ENCODE results near the gene TFF1.
A peak's percentile ranks its signal among the peaks of the same experiment; 100 is the strongest.

TFF1 gene

DNA sequence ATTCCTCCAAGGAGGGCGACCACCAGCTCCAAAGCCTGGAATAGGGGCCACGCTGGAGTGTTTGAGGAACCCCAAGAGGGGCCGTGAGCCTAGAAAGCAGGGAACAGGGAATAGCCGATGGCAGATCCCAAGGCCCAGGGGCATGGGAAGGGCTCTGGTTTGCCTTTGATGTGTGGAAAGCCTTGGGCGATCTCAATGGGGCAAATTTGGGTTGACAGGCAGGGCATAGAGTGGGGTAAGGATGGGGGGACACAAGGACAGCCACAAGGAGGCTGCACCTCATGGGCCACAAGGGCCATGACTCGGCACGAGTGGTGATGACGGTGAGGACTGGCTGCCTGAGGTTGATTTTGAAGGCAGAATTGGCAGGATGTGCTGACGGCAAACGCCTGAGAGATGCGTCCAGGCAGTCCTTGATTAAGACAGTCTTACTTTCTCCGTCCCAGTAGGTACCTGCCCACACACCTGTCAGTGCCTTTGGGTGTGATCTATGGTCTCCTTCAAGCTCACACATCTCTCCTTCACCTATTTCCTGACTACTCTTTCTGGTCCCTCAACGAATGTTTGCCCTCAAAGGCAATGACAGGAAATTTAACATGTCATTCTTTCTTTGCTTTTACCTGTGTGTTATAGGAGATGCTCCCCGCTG lies 31.5 kb upstream of the TFF1 start:
- DNase-seq: no peak

DNA sequence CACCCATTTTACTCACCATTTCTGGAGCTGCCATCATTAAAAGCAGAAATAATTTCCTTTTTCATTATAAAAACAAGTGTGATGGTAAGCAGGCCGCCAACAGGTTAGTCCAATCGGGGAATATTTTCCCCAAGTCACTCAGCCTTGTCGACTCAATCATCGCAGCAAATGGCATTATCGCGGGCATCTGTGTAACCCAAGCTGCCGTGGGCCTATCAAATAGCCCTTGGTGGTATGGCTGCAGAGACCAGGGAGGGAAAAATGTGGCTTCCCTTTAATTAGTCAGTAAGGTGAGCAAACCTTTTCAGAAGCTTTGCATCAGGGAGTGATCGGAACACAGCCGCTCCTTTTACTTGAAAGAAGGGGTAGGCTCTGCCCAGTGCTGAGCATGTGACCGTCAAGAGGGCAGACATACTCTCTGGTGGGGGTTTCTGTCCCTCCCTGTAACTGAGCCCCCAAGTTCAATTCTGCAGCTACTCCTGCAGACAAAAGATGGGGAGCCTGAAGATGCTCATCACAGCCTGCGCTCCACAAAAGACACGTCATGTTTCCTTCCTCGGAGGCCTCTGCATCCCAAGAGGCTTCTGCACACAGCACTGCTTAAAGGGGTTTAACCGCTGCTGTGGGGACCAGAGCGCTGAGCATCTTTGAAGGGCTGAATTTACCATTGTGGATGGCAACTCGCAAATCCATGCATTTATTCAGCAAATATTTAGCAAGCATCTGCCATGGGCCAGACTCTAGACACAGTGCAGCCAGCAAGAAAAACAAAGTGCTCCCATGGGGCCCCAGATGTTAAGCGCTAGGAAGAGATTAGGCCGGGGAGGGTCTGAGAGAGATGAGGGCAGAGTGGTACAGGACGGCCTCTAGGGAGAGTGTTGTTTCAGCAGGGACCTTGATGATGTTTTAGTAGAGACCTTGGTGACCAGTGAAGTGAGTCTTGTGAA lies 30.7 kb upstream of the TFF1 start:
- no peak for DNase-seq

DNA sequence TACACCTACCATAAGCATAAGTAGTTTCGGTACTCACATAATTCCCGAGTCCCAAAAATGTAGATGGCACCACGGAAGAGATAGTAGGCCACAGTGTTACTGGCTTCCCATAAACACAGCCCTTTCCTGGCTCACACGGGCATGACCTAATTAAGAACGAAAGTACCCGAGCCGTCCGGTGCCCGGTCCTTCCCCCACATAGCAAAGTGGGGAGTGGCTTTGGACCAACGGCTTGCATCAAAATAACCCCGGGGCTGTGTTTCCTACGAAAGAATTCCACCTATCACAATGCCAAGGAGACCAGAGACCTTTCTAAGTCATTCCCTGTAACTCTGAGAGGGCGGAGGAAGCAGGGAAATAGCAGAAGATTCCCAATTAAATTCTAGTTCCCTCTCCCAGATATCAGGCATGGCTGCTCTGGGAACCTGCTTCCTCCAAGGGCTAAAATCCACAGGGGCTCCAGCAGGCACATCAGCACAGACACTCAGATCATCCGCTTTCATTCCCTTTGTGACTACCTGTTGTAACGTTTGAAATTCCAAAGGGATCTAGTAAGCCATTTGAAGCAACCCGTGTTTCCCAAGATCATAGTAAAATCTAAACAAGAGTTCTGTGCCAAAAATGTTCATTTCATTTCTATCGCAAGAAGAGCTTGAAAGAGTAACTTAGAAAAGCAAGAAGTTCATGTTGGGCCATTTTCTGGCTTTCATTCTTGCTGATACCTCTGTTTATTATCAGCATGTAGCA lies 29.7 kb upstream of the TFF1 start, which contains the start of gene TMPRSS3:
Gene TMPRSS3, minus strand, starts transcription at position 148 of the 747 bp plus-strand sequence. CDS start 635 bp downstream, outside the sequence.
- no peak for DNase-seq

DNA sequence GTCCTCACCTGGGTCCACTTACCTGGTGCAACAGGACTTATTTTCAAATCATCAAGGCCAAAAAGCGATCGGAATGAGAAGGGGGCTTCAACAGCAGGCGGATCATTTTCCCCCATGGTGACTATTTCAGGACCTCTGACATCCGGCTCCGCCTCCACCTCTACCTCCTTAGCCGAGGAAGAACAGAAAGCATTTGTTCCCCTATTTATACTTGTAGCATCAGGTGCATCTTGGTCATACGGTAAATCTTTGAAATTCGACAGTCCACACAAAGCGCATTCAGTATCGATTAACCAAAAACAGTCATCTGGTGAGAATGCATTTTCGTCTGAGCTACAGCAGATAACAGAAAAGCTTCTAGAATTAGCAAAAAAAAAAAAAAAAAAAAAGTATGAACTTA lies 29.0 kb upstream of the TFF1 start:
- DNase-seq: no peak

DNA sequence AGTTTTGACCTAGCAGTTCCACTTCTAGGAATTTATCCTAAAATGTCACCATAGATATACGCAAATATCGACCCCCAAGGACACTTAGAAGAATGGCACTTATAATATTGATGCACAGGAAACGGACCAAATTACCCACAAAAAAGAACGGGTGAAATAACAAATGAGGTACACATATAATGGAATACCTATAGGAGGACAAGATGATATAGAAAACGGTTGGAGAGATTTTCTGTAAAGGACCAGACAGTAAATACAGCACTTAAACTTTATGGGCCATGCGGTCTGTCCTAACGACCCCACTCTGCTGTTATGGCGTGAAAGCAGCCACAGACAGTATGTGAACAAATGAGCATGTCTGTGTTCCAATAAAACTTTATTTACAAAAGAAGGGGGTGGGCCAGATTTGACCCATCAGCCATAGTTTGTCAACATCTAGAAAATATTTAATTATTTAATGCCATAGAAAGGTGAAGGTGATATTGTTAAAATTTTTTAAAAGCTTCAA lies 27.2 kb upstream of the TFF1 start:
- DNase-seq: no peak

DNA sequence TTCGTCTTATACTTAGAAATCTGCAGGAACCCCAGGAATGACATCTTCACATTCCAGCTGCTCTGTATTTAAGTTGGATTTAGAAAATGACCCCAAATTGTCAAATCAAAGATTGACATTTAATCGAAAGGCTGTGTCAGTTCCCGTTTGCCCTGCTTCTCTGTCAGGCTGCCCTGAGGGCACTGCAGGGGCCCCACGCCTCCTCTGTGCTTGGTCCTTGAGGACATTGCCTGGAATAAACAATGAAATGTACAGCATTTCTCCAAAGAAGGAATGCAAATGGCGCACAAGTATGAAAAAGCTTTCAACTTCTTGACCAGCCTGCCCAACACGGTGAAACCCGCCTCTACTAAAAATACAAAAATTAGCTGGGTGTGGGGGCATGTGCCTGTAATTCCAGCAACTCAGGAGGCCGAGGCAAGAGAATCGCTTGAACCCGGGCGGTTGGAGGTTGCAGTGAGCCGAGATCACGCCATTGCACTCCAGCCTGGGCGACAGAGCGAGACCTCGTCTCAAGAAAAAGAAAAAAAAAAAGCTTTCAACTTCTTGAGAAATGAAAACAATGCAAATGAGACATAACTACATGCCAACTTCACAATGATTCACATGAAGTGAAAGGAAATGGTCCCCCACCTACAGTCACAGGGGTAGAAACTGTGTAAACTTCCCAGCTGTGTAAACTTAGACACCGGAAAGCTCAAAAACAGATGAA lies 26.6 kb upstream of the TFF1 start:
- DNase-seq: no peak

DNA sequence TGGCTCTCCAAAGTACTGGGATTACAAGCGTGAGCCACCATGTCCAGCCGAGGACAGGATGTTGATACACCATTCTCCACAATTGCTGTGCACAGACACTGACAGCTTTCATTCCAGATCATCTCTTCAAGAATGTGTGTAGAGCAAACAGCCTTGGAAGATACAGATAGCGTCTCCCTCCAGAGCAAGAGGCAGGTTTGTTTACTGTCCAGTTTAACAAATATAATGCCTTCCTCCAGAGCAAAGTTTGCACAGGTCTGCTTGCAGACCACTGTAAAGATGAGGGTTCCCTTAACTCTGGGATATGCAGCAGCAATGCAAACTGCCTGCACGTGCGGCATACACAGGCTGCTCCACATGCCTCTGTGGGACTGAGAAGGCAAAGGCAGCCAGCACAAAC lies 25.0 kb upstream of the TFF1 start:
- DNase-seq: no peak

DNA sequence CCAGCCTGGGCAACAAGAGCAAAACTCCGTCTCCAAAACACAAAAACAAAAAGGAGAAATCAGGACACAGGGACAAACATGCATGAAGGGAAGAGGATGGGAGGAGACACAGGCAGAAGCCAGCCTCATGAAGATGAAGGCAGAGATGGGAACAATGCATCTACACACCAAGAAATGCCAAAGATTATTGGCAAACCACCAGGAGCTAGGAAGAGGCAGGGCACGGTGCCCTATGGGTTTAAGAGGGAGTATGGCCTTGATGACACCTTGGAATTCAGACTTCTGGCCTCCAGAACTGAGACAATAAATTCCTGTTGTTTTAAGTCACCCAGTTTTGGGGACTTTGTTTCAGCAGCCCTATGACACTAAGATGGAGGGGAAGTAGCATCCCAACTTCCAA lies 24.4 kb upstream of the TFF1 start:
- no peak for DNase-seq

DNA sequence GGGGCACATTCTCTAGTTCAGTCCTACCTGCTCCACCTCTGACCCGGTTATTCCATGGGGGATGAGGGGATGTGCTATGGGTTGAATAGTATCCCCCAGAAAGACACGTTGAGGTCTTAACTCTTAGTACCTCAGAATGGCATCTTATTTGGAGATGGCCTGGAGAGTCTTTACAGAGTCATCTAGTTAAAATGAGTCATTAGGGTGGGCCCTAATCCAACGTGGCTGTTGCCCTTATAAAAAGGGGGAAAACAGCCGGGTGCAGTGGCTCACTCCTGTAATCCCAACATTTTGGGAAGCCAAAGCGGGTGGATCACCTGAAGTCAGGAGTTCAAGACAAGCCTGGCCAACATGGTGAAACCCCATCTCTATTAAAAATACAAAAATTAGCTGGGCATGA lies 23.9 kb upstream of the TFF1 start:
- DNase-seq: no peak

DNA sequence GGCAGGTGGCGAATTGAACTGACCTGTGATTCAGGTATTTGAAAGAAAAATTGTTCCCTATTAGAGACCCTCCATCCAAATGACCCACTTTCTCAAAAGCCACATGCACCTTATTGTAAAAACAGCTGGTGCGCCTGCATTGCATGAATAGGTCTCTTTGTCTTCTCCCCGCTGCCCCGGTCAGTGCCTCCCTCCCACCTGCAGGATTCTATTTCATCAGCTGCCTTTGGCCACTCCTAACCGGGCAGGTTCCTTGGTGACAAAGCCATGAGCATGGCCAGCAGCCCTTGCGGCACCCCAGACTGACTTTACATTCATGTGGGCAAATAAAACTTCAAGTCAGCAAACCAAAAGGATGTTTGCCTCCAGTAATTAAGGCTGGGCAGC lies 23.1 kb upstream of the TFF1 start:
- DNase-seq: peak; percentile 71

DNA sequence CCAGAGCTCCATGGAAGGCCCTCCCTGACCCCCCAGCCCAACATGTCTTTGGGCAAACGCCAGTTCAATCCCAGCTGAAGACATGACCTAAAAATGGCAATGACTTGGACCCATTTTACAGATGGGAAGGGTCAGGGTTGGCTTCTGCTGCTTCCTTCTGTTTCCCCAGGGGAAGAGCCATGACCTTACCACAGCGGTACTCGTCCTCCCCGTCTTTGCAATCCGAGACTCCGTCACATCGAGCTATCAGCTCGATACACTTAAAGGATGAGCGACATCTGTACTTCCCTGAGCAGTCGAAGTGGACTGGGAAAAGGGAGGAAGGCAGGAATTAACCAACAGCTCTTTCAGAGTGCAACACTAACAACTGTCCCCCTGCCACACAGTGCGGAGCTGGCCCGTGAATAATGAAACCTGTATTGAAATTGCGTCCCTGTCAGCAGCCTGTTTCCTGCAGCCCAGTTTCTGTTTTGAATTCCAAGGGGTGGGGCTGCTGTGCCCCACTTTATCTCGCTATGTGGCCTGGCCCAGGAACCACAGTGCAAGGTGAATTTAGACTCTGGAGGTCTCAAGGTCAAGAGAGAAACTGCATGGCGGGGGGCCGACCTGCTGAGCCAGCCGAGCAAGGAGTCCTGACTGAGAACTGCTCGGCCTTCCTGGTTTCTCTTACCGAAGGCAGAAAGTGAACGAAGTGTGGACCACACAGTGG lies 22.6 kb upstream of the TFF1 start:
- DNase-seq: no peak

DNA sequence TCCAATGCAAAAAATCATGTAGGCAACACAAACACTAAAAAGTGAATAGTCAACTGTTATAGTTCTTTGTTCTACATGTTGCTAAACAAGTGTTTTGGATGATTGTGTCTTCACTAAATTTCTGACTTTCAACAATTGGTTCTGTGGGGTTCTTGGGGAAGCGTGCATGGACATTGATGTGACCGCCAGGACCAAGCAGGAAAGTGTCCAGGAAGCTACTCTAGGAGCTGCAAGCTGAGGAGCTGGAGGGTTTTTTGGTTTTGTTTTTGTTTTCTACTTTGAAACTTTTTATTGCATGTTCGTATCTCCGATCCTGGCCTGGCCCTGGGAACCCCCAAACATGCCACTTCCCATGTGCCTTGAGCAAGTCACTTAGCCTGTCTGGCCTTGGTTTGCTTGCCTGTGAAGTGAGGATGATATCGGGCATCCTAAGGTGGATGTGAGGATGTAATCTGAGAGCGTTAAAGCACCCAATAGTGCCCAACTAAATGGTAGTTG lies 21.6 kb upstream of the TFF1 start:
- no peak for DNase-seq

DNA sequence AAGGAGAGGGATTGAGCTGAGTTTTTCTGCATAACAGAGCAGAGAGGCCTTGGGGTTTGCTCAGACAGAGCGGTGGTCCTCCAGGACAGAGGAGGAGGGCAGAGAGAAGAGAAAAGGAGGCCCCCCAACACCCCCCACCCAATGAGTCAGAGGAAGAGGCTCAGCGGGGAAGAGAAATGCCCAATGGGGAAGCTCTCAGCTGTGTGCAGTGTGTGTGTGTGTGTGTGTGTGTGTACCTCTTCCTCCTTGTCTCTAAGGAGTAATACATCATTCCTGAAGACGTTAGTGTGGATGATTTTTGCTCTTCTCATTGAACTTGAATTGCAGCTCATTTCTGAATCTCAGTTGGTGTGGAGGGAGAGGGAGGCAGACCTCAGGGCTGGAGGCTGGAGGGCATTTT lies 20.8 kb upstream of the TFF1 start:
- no peak for DNase-seq

DNA sequence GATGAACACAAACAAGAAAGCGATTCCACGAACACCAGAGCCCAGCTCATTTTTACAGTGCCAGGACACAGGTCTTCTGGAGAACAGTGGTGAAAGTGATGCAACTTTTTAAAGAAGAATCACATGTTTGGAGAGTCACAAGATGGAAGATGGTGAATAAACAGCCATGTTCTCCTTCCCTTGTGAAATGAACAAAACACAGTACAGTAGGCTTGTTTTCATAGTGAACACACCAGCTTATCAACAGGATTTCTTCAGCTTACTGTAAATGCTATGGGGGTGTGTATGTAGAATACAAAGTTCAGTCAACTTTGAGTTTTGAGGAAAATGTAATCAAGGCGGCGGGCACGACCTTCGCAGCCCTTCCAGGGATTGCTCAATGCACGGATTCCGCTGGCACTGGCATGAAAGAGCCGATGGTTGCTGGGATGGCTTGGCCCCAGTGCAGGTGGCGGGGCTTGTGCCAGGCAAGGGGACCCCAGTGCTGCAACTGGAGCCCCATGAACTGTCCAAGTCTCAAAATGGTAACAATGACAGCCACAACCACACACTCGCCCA lies 19.8 kb upstream of the TFF1 start:
- no peak for DNase-seq

DNA sequence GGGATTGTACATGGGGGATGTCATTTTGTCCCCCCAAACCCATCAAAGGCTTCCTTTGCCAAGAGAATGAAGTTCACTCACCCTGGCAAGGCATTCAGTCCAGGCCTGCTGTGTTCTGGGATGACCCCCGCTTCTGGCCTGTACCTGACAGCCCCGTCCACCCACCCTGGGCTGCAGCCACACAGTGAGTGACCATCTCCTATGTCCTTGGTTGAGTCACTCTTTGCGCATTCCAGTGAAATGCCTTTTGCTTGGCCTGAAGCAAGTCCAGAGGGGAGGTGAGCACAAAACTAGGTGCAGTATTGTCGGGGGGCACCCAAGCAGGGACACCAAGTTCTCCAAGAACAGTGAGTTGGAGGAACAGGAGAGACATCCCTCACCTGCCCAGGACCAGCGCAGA lies 19.3 kb upstream of the TFF1 start:
- no peak for DNase-seq

DNA sequence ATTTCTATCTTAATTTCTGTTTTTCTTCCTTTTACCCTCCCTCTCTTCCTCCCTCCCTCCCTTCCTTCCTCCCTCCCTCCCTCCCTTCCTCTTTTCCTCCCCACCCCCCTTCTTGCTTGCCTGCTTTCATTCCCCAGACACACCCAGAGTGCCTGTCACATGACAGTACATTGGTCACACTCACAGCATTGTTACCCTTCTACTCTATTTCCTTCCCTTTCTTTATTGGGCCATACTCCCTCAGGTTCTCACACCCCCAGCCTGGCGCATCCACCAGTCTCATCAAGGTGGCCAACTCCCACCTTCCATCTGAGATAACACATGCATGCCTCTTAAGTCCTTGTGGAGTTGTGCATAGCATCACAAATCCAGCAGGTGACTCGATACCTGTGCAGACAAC lies 18.7 kb upstream of the TFF1 start:
- no peak for DNase-seq

DNA sequence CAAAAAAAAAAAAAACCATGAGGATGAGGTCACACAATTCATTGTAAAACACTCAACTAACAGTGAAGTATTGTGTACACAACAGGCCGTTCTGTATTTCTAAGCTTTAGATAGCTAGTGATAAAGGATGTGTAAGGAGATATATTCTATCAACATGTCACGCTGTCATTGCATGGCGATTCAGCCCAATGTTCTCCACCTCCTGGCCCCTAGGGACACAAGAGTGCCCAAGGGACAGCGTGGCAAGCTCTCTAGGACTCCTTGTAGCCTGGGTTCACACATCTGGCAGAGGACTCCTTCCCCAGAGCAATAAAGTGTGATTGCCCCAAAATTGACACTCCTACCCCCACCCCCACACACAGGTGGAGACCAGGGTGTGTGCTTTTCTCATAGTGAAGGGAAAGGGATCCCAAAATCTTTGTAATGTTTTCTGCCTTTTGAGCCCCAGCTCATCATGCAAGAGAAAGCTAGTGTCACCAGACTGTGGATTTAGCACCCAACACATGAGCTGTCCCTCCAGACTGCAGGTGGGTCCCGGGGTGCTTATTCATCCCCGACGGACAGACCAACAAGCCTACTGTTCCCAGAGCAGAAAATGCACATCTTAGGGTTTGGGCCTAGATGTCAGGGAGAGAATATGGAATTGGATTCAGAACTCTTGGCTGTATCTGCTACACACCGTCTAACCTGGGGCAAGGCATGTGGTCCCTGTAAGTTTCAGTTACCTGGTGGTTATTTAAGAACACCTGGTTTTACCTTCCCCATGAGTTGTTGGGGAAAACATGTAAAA lies 18.0 kb upstream of the TFF1 start:
- no peak for DNase-seq

DNA sequence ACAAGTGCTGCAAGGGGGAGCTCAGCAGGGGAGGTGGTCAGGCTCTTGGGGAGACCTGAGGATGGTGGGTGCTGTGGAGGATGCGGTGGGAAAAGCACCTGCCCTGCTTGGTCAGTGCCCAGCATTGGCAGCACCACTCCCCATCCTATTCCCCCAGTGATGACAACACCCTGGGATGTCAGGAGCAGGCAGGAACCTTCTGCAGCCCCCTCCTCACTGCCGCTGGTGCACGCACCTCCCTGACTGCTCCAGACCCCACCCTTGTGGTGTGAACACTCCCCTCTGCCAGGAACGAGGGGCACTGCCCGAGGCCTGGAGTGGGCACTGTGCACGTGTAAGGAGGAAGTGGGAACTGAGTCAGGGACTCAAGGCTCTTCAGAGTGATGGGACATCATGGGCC lies 17.0 kb upstream of the TFF1 start:
- no peak for DNase-seq

DNA sequence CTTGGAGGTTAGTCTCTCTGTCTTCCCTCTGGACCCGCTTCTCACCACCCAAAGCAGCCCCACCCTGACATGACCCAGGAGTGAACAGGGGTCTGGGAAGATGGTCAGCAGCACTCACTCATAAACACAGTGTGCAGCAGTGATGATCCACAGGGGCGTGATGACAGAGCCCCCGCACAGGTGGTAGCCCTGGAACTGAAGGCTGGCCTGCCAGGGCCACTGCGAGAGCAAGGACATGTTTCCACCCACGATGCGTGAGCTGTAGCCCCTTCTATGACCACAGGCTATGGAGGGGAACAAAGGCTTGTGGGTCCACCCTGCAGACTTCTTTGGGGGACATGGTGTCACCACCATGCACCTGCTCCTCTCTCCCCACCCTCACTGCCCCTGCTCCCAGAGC lies 16.6 kb upstream of the TFF1 start:
- DNase-seq: no peak

DNA sequence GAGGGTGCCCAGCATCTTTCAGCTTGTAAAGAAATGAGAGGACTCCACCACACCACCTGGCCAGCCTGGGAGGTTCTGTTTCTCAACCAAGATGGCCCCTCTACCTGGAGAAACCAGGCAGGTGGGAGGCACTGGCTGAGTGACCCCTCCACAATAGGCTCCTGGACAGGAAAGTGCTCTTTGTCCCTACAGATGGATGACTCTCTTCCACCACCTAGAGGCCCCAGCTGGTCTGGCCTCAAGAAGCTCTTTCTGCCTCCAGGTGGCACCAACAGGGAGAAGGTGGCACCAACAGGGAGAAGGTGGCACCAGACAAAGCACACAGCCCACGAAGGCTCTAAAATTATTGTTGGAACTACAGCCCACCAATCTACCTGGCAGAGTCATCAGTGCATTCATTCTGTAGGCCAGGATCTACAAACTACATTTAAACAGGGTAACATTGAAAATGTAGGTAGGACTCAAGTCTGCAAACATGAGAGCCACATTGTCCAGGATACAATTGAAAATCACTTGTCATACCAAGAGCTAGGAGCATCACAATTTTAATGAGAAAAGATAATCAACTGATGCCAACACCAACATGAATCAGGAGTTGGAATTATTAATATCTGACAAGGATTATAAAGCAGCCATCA lies 15.1 kb upstream of the TFF1 start:
- DNase-seq: no peak

Measured in SHP77 treated with DMSO at 0.1 percent for 48 hours (cell line).